ENCODE measurements around the gene ABO.
"Not testable (repeated sequence)": the region's sequence is repeated elsewhere in the genome, so short reads cannot be mapped to it uniquely, and the experiment has no call there.

ABO gene

GRCh38 chr9:133223159-133223756 lies 51.7 kb downstream of the ABO start:
- not testable (repeated sequence) for DNase-seq

- not testable (repeated sequence) for DNase-seq
Measured at GRCh38 chr9:133221994-133222393, 53.0 kb downstream of the ABO start.

GRCh38 chr9:133221177-133221809 lies 53.7 kb downstream of the ABO start:
- no peak for DNase-seq

GRCh38 chr9:133218049-133218975 lies 56.7 kb downstream of the ABO start:
- DNase-seq = not testable (repeated sequence)

GRCh38 chr9:133217333-133217988 lies 57.5 kb downstream of the ABO start:
- not testable (repeated sequence) for DNase-seq

- not testable (repeated sequence) for DNase-seq
Measured at GRCh38 chr9:133214276-133214675, 60.7 kb downstream of the ABO start.

- DNase-seq = no peak
Measured at GRCh38 chr9:133210609-133211008, 64.4 kb downstream of the ABO start.

- no peak for DNase-seq
Measured at GRCh38 chr9:133210202-133210532, 64.8 kb downstream of the ABO start.

GRCh38 chr9:133209327-133210201 lies 65.4 kb downstream of the ABO start:
- not testable (repeated sequence) for DNase-seq

- not testable (repeated sequence) for DNase-seq
Measured at GRCh38 chr9:133208880-133209300, 66.1 kb downstream of the ABO start, which contains the start of gene OBP2B. Gene OBP2B (minus strand): TSS chr9:133209250. CDS start chr9:133209199, 51 bp downstream.

- DNase-seq = not testable (repeated sequence)
Measured at GRCh38 chr9:133208171-133208879, 66.7 kb downstream of the ABO start.

GRCh38 chr9:133207540-133208170 lies 67.3 kb downstream of the ABO start:
- no peak for DNase-seq

- no peak for DNase-seq
Measured at GRCh38 chr9:133207021-133207531, 67.9 kb downstream of the ABO start.

- no peak for DNase-seq
Measured at GRCh38 chr9:133205996-133206931, 68.7 kb downstream of the ABO start.

GRCh38 chr9:133205481-133205887 lies 69.5 kb downstream of the ABO start:
- not testable (repeated sequence) for DNase-seq

Data from inflammatory macrophage treated with lipopolysaccharide for 4 hours (primary cell).